DOHH2 (cell line): ENCODE data around the gene RIOX2.

Experiments used
- H3F3A ChIP-seq: fragments of 200-600 bp; sonication (generic), shearing (Covaris generic); 2 replicates; pipeline ENCODE4 v1.6.0; 2016; ENCODE audit warnings: antibody characterized with exemption, mild to moderate bottlenecking; ENCODE audit not compliant: control insufficient read depth, insufficient read depth
- H3K27ac ChIP-seq: fragments of 200-600 bp; sonication (generic); 2 replicates; pipeline ENCODE4 v1.5.1; 2014; ENCODE audit warnings: low read depth, mild to moderate bottlenecking, low read length, moderate library complexity
- H3K27me3 ChIP-seq: fragments of 200-600 bp; sonication (generic); 2 replicates; pipeline ENCODE4 v1.6.1; 2014; ENCODE audit warnings: mild to moderate bottlenecking, low read length, mixed read lengths; ENCODE audit not compliant: control insufficient read depth
- H3K36me3 ChIP-seq: fragments of 200-600 bp; sonication (generic); 2 replicates; pipeline ENCODE4 v1.6.1; 2014; ENCODE audit warnings: mild to moderate bottlenecking, low read length, moderate library complexity, mixed read lengths; ENCODE audit not compliant: control insufficient read depth
- H3K4me1 ChIP-seq: fragments of 200-600 bp; sonication (generic); 2 replicates; pipeline ENCODE4 v1.6.1; 2014; ENCODE audit warnings: mild to moderate bottlenecking, low read length, mixed read lengths; ENCODE audit not compliant: control insufficient read depth
- H3K4me2 ChIP-seq: fragments of 200-600 bp; sonication (generic); 2 replicates; pipeline ENCODE4 v1.6.0; 2014; ENCODE audit warnings: mild to moderate bottlenecking, low read length, moderate library complexity
- H3K4me3 ChIP-seq: fragments of 200-600 bp; sonication (generic); 2 replicates; pipeline ENCODE4 v1.5.1; 2014; ENCODE audit warnings: mild to moderate bottlenecking, low read length, mixed read lengths
- H3K79me2 ChIP-seq: fragments of 200-600 bp; sonication (generic); 2 replicates; pipeline ENCODE4 v1.6.1; 2014; ENCODE audit warnings: mild to moderate bottlenecking, low read length, mixed read lengths; ENCODE audit not compliant: control insufficient read depth
- H3K9me2 ChIP-seq: fragments of 200-600 bp; sonication (generic); replicated peaks from 2 replicates; pipeline ENCODE4 v1.6.1; 2014; ENCODE audit warnings: mild to moderate bottlenecking, low read length, mixed read lengths; ENCODE audit not compliant: control insufficient read depth
- H3K9me3 ChIP-seq: fragments of 200-600 bp; sonication (generic); 2 replicates; pipeline ENCODE4 v1.6.1; 2014; ENCODE audit warnings: antibody characterized with exemption, low read length, mixed read lengths; ENCODE audit not compliant: control insufficient read depth, insufficient read depth
- H4K20me1 ChIP-seq: fragments of 200-600 bp; sonication (generic); 2 replicates; pipeline ENCODE4 v1.6.0; 2014; ENCODE audit warnings: low read depth, mild to moderate bottlenecking, antibody characterized with exemption, low read length, moderate library complexity; ENCODE audit not compliant: control insufficient read depth, insufficient read depth
- CTCF ChIP-seq: fragments of 200-600 bp; sonication (generic); IDR thresholded peaks from one replicate; pipeline ENCODE4 v1.5.1; 2014; ENCODE audit warnings: antibody characterized with exemption, mild to moderate bottlenecking, low read depth, low read length; ENCODE audit not compliant: poor library complexity, severe bottlenecking
- EZH2phosphoT487 ChIP-seq: fragments of 200-600 bp; sonication (generic); IDR thresholded peaks from 2 replicates; pipeline ENCODE4 v1.6.1; 2017; ENCODE audit warnings: borderline replicate concordance, mild to moderate bottlenecking, antibody characterized with exemption, low read length, moderate library complexity, mixed read lengths

The RIOX2 gene

GRCh38 chr3:97935842-97936241 lies 36.4 kb downstream of the RIOX2 start:
- H3K9me3 ChIP-seq: no peaks in the 10 kb centered on the region
- H3F3A ChIP-seq: no peaks in the 10 kb centered on the region
- no peaks in the 10 kb centered on the region for H3K36me3 ChIP-seq
- H3K27ac ChIP-seq: no peak overlapping the region
- H3K79me2 ChIP-seq: no peaks in the 10 kb centered on the region
- no peak overlapping the region for H3K4me3 ChIP-seq
- no peaks in the 10 kb centered on the region for H3K9me2 ChIP-seq
- TF ChIP-seq EZH2phosphoT487 (no peak), CTCF (no peak)
- no peaks in the 10 kb centered on the region for H3K27me3 ChIP-seq
- no peak overlapping the region for H3K4me2 ChIP-seq
- no peaks in the 10 kb centered on the region for H3K4me1 ChIP-seq
- H4K20me1 ChIP-seq: no peaks in the 10 kb centered on the region

- no peaks in the 10 kb centered on the region for H3K27me3 ChIP-seq
- H3K27ac ChIP-seq: no peak overlapping the region
- H3K4me1 ChIP-seq: no peaks in the 10 kb centered on the region
- H3K4me3 ChIP-seq: no peak overlapping the region
- H3K79me2 ChIP-seq: no peaks in the 10 kb centered on the region
- no peak overlapping the region for H3K4me2 ChIP-seq
- H3F3A ChIP-seq: no peaks in the 10 kb centered on the region
- H4K20me1 ChIP-seq: no peaks in the 10 kb centered on the region
- H3K9me3 ChIP-seq: no peaks in the 10 kb centered on the region
- H3K9me2 ChIP-seq: no peaks in the 10 kb centered on the region
- no peak for TF ChIP-seq EZH2phosphoT487
- no peak for TF ChIP-seq CTCF
- H3K36me3 ChIP-seq: no peaks in the 10 kb centered on the region
Measured at GRCh38 chr3:97934980-97935695, 37.1 kb downstream of the RIOX2 start.

GRCh38 chr3:97932387-97932801 lies 39.8 kb downstream of the RIOX2 start:
- no peak overlapping the region for H3K4me3 ChIP-seq
- no peak for TF ChIP-seq CTCF
- TF ChIP-seq EZH2phosphoT487: no peak
- no peaks in the 10 kb centered on the region for H3K4me1 ChIP-seq
- H3K9me2 ChIP-seq: no peaks in the 10 kb centered on the region
- H3K27ac ChIP-seq: no peak overlapping the region
- no peak overlapping the region for H3K4me2 ChIP-seq
- no peaks in the 10 kb centered on the region for H3K9me3 ChIP-seq
- H3K79me2 ChIP-seq: no peaks in the 10 kb centered on the region
- H3F3A ChIP-seq: no peaks in the 10 kb centered on the region
- no peaks in the 10 kb centered on the region for H4K20me1 ChIP-seq
- no peaks in the 10 kb centered on the region for H3K27me3 ChIP-seq
- no peaks in the 10 kb centered on the region for H3K36me3 ChIP-seq
